Brain microvascular endothelial cell (primary cell): ENCODE measurements around the gene ELMO1.
"Not testable (repeated sequence)": the region's sequence is repeated elsewhere in the genome, so short reads cannot be mapped to it uniquely, and the experiment has no call there.

Experiments used
- DNase-seq: peaks from one replicate; pipeline ENCODE4 v3.0.0-alpha.2; 2020
- H3K27ac ChIP-seq: fragments of 250-450 bp; sonication (Bioruptor Pico); 2 replicates; pipeline ENCODE4 v1.5.1; 2020; ENCODE audit warnings: mild to moderate bottlenecking, moderate library complexity
- H3K27me3 ChIP-seq: fragments of 250-450 bp; sonication (Bioruptor Pico); replicated peaks from 2 replicates; pipeline ENCODE4 v1.5.1; 2020; ENCODE audit warnings: mild to moderate bottlenecking
- H3K36me3 ChIP-seq: fragments of 250-450 bp; sonication (Bioruptor Pico); replicated peaks from 2 replicates; pipeline ENCODE4 v1.5.1; 2020; ENCODE audit warnings: mild to moderate bottlenecking
- H3K4me3 ChIP-seq: 2 replicates; pipeline ENCODE4 v1.5.1; 2011; ENCODE audit warnings: low read depth, mild to moderate bottlenecking, control low read depth, low read length, moderate library complexity
- in situ Hi-C: cut with HindIII; loops from 2 replicates; pipeline ENCODE4 v1.10.0; 2017; ENCODE audit warnings: low sequenced_read_pairs, low pct_ligation_motif_present
- TF ChIP-seq, protein P1 (sequence below): IDR thresholded peaks from 2 replicates; pipeline ENCODE4 v1.5.1; 2011; ENCODE audit warnings: low read depth, mild to moderate bottlenecking, moderate library complexity, low read length, control low read depth, inconsistent platforms; ENCODE audit errors: missing control alignments

ELMO1 gene

DNA sequence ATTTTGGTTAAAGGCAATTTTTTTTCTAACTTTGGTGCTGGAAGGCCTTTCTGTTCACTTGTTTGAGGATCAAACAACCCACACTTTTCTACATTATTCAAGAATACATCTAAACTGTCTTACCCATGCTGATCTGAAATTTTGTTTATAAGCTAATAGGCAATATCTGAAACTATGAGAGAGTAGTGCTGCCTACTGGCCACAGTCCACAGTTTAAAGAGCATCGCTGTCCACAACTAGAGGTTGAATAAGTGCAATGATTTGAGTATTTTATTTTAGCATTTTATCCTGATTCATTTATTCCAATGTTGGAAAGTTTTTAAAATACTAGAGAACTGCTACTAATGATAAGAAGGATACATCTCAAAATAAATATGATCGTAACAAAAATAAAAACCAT, 306.9 kb downstream of the ELMO1 start:
- Histone ChIP-seq H3K36me3 (no peaks in the 10 kb centered on the region), H3K27me3 (no peaks in the 10 kb centered on the region), H3K27ac (no peak overlapping the region), H3K4me3 (no peak overlapping the region)
- in situ Hi-C loops, result no loop called here
- TF ChIP-seq, protein P1, sequence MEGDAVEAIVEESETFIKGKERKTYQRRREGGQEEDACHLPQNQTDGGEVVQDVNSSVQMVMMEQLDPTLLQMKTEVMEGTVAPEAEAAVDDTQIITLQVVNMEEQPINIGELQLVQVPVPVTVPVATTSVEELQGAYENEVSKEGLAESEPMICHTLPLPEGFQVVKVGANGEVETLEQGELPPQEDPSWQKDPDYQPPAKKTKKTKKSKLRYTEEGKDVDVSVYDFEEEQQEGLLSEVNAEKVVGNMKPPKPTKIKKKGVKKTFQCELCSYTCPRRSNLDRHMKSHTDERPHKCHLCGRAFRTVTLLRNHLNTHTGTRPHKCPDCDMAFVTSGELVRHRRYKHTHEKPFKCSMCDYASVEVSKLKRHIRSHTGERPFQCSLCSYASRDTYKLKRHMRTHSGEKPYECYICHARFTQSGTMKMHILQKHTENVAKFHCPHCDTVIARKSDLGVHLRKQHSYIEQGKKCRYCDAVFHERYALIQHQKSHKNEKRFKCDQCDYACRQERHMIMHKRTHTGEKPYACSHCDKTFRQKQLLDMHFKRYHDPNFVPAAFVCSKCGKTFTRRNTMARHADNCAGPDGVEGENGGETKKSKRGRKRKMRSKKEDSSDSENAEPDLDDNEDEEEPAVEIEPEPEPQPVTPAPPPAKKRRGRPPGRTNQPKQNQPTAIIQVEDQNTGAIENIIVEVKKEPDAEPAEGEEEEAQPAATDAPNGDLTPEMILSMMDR, result no peak
- DNase-seq, result no peak

DNA sequence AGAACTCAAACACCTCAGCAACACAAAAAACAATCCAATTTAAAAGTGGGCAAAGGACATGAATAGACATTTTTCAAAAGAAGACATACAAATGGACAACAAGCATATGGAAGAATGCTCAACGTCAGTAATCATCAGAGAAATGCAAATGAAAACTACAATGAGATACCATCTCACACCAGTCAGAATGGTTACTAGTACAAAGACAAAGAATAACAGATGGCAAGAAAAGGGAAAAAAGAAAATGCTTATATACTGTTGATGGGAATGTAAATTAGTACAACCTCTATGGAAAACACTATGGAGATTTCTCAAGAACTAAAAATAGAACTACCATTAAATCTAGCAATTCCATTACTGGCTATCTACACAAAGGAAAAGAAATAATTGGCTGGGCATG, 314.8 kb downstream of the ELMO1 start:
- H3K27me3 ChIP-seq, H3K36me3 ChIP-seq, H3K4me3 ChIP-seq, DNase-seq, H3K27ac ChIP-seq, in situ Hi-C loops: not testable (repeated sequence)

DNA sequence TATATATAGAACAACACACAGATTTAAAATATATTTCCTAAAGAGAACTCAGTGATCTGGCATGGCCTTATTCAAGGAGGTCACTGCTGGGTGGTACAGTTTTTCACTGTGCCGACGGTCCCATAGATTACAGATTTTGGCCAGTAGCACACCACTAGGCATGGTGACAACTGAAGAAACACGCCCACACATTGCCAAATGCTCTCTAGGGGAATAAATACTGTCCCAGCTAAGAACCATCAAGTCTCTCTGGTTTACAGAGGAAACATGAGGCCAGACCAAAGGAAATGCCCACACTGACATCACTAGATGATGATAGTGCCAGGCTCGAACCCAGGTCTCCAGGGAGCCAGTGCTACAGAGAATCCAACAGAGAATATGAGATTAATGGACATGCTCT, 316.8 kb downstream of the ELMO1 start:
- no peak for DNase-seq
- TF ChIP-seq, protein P1, result no peak
- Histone ChIP-seq H3K27ac (no peak overlapping the region), H3K4me3 (no peak overlapping the region), H3K36me3 (no peaks in the 10 kb centered on the region), H3K27me3 (no peaks in the 10 kb centered on the region)
- in situ Hi-C loops, result no loop called here

DNA sequence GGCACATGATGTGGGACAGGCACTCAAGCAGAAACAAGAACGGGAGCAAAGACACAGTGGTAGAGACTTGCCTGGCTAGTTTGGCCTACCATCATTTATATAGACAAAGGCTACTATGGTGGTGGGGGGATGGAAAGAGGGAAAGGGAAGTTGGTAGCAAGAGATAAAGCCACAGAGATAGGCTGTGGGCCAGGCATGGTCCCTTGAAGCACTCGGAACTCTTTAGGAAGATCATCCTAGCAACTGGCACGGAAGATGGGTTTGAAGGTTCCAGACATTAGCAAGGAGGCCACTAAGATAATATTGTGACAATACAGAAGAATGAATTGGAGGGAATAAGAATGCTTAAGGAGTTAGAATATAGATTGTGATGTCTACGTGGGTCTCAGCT, 319.6 kb downstream of the ELMO1 start:
- Histone ChIP-seq H3K27me3 (no peaks in the 10 kb centered on the region), H3K27ac (no peak overlapping the region), H3K36me3 (no peaks in the 10 kb centered on the region), H3K4me3 (no peak overlapping the region)
- in situ Hi-C loops, result no loop called here
- DNase-seq, result no peak
- TF ChIP-seq, protein P1, result no peak

DNA sequence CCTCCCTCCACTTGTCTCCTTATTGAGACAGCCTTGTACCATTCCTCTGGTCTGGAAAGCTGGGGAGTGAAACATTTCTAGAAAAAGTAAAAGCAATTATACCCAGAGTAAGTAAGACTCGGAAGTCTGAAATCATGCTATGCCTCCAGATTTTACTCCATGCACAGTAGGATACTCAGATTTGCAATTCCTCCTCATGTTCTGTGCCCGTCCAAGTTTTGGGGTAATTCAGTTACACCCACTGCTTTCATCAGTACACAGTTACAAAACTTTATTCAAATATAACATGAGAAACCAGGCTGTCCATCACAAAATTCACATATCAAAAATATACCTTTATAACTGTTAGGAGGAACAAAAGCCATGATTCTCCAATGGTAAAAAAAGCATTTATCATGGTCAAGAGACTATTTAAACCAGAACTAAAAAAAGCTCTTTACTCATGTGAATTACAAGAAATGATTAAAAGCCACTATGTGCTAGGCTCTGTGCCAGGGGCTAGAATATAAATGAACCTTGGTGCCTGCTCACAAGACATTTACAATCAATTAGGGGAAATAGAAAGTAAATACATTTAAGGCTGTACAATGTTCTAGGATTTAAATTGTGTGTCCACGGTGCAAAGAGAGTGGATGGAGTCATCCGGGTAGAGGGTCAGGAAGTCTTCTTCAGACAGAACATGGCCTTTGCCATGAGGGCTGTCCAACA, 320.2 kb downstream of the ELMO1 start:
- DNase-seq, result no peak
- no peaks in the 10 kb centered on the region for H3K36me3 ChIP-seq
- TF ChIP-seq, protein P1, result no peak
- no peak overlapping the region for H3K4me3 ChIP-seq
- in situ Hi-C loops, result no loop called here
- no peak overlapping the region for H3K27ac ChIP-seq
- H3K27me3 ChIP-seq, result no peaks in the 10 kb centered on the region

DNA sequence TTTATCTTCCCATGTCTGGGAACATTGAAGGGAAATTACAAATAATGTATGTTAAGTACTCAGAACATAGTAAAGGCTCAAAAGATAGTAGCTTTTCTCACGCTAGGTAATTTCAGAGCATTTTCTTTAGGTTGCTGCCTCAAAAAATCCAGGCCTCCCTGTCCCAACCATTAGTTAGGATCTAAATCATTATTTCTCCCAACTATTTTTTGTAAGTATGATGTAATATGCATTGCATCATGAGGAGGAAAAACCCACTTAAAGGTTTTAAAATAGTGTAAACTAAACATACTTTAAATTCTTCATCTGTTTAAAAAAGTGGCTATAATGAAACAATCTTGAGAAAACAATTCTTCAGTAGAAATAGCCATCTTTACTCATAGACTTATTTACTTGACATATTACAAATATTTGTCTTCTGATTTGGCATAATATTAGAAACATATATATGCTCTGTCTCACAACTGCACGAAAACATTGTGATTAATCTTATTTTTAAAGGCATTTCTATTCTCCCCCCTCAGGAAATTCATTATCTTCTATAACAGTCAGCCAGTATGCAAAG, 329.3 kb downstream of the ELMO1 start:
- TF ChIP-seq, protein P1, result no peak
- in situ Hi-C loops, result no loop called here
- H3K27me3 ChIP-seq, result no peaks in the 10 kb centered on the region
- DNase-seq, result no peak
- H3K36me3 ChIP-seq, result no peaks in the 10 kb centered on the region
- H3K27ac ChIP-seq, result no peak overlapping the region
- H3K4me3 ChIP-seq, result no peak overlapping the region
